Stimulated activated CD8-positive, alpha-beta memory T cell treated with anti-CD3 and anti-CD28 coated beads, Interleukin-7, amount 100 ng/mL, for 4 hours (primary cell): Measurements from ENCODE around the gene BIN1.

Experiments used
- DNase-seq, 2 donors: peaks; one replicate each; pipeline ENCODE4 v3.0.0-alpha.2; 2020; ENCODE audit warnings: low read depth in 2 of 2

BIN1 gene

DNA sequence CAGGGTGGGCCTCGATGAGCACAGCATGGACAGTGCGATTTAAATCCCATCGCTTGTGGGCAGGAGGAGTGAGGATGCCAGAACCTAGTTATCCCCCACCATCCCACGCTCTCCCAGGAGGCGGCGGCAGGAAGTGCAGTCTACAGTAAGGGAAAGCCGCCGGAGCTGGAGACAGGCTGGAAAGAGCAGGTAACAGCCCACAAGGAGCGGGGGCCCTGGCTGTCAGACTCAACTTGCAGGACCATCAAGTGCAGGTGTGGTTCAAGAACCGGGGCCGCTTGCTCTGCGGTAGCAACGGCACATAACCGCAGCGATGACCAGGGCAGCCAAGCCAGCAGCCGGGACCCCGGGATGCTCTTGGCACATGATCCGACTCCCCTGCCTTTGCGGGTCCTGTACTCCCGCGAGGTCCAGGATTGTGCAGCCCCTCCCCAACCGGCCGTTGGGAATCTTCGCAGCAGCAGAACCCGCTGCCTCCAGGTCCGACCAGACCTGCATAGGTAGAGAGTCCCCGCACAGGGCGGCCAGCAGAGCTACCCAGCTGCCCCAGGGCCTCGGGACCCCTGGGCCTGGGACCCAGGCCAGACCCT, 82.1 kb downstream of the BIN1 start:
- DNase-seq = no peak

DNA sequence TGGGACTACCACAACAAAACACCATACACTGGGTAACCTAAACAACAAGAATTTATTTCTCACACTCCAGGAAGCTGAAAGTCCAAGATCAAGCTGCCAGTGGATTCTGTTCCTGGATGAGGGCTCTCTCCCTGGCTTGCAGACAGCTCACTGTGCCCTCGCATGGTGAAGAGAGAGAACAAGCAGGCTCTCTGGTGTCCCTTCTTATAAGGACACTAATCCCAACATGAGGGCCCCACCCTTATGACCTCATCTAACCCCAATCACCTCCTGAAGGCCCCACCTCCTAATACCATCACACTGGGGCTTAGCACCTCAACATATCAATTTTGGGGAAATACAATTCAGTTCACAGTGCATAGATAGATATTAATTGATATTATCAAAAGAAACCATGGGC, 83.5 kb downstream of the BIN1 start:
- no peak for DNase-seq

DNA sequence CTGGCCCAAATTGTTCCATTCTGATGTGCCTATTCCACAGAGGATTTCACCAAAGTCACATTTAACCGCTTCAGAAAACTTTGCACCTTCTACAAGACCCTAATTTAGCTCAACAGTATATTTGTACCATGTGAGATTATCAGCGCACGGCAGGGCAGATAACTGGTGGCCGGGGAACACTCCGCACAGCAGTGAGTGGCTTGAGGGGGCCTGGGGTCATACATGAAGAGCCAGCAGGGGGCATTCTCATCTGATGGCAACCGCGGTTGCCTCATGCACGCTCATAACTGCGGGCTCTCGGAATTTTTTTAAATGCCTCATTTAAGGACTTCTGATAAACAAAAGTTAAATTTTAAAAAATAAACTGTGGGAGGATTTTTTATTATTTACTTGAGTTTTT, 84.1 kb downstream of the BIN1 start:
- DNase-seq = no peak

GRCh38 chr2:127020536-127020935, 86.4 kb downstream of the BIN1 start:
- DNase-seq = no peak

DNA sequence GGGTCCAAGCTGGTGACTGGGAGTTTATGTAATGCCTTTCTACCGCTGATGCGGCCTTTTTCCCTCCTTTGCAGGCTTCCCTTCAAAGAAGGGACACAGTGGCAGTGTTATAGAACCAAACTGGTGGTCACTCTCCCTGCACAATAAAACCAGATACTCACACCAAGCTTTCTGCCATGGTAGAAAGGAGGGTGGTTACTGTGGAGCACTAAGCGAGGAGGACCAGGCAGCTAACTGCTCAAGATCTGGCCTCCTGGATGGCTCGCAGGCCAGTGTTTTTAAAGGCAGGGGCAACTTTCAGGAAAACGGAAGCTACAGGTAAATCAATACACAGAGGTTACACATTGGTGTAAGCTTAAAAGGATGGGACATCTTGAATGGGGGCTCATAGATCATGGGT, 89.4 kb downstream of the BIN1 start:
- no peak for DNase-seq

GRCh38 chr2:127016329-127016728, 90.6 kb downstream of the BIN1 start:
- no peak for DNase-seq

GRCh38 chr2:127015106-127015910, 91.6 kb downstream of the BIN1 start:
- no peak for DNase-seq

- DNase-seq = no peak
Measured at GRCh38 chr2:127014630-127015029, 92.3 kb downstream of the BIN1 start.

GRCh38 chr2:127014224-127014623, 92.7 kb downstream of the BIN1 start:
- no peak for DNase-seq

GRCh38 chr2:127012868-127013267, 94.1 kb downstream of the BIN1 start:
- no peak for DNase-seq

DNA sequence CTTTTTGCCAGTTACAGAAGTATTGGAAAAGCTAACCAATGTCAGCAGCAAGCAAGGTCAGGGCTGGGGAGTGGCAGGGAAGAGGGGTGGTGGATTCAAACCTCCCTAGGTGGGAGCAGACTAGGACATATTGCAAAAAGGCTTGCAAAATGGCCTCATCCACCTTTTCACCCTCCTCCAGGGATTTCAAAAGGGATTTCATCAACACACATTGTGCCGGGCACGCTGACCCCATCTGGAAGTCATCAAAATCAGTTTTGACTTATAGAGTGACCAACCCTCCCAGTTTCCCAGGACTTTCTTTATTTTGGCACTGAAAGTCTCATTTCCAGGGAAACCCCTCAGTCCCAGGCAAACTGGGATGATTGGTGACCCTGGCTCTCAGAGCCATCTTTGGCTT, 94.7 kb downstream of the BIN1 start:
- no peak for DNase-seq

- no peak for DNase-seq
Measured at GRCh38 chr2:127011796-127012195, 95.2 kb downstream of the BIN1 start.

DNA sequence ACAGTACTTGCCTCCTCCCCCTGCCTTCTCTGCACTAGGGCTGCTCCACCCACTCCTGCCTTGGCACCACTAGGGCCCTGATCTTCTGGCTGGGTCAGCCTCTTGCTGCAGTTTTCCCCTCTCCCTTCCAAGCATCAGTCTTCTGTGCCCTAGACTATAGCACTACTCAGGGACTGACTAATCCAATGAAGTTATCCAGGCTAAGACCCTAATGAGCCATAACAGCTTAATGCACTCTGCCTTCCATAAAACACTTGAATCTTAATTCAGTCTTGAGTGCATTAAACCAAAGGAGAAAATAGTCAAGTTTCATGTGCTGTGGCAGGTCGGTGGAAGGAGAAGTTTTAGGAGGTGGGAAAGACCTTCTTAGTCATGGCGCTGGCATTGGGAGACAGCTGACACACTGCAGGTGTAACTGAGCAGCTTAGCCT, 95.7 kb downstream of the BIN1 start:
- no peak for DNase-seq

GRCh38 chr2:127008265-127009015, 98.5 kb downstream of the BIN1 start:
- DNase-seq = no peak

GRCh38 chr2:127007652-127008051, 99.3 kb downstream of the BIN1 start:
- no peak for DNase-seq

- DNase-seq = no peak
Measured at GRCh38 chr2:127006962-127007361, 100.0 kb downstream of the BIN1 start.

- DNase-seq = no peak
Measured at GRCh38 chr2:127004893-127005600, 101.9 kb downstream of the BIN1 start.

DNA sequence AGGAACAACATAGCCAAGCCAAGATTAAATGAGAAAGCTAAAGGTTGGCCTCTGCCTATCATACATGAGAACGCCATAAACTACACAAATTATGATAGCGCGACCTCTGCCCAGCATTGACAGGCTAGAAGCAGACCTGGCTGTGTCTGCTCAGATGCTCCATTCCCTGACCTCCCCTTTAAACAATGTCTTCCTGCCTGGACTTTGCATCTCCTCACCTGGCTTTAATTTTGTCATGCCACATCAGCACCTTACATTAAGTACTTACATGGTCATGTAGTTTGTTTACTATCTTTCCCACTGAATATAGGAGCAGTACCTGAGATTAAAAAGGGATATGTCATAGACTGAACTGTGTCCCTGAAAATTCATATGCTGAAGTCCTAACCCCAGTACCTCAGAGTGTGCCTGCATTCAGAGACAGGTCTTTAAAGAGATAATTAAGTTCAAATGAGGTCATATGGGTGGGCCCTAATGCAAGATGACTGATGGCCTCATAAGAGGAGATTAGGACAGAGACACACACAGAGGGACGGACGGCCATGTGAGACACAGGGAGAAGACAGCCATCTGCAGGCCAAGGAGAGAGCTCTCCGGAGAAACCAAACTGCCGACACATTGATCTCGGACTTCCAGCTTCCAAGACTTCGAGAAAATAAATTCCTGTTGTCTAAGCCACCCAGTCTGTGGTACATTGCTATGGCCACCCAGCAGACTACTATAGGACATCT, 103.7 kb downstream of the BIN1 start:
- no peak for DNase-seq

GRCh38 chr2:127001751-127002150, 105.2 kb downstream of the BIN1 start:
- no peak for DNase-seq

DNA sequence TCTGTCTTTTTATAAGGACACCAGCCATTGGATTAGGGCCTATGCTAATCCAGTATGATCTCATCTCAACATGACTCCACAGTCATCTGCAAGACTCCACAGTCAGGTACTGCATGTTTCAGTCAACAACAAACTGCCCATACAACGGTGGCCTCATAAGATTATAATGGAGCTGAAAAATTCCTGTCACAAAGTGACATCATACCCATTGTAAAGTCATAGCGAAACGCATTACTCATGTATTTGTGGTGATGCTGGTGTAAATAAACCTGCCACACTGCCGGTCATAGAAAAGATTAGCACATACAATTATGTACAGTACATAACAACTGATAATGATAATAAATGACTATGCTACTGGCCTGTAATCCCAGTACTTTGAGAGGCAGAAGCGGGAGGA, 106.0 kb downstream of the BIN1 start:
- no peak for DNase-seq

GRCh38 chr2:127000194-127000593, 106.8 kb downstream of the BIN1 start:
- DNase-seq = no peak
